WTC11 (cell line): Measurements from ENCODE around the gene KCNJ14. TPM values are rescaled to one million over a fixed set of nuclear protein-coding genes. Genes with fewer than 3 reads are reported as not detected.

Experiments used
- ATAC-seq: fragments of 200-7000 bp; cut with Tn5 transposase; 2 replicates; pipeline ENCODE4 v1.10.0; 2021; ENCODE audit warnings: mild to moderate bottlenecking, moderate library complexity
- CTCF ChIA-PET: fragments of 300-600 bp; sonication (Branson Sonifier 250); formaldehyde crosslinking; loops from one replicate; lab custom pipeline; 2021; ENCODE audit warnings: antibody characterized with exemption; lab: Charles Lee
- POLR2A ChIA-PET: fragments of 350-600 bp; sonication (Branson Sonifier 250); formaldehyde crosslinking; loops from one replicate; lab custom pipeline; 2021; ENCODE audit warnings: antibody characterized with exemption; lab: Charles Lee
- DNase-seq: peaks from one replicate; pipeline ENCODE4 v3.0.0; 2021; ENCODE audit warnings: low spot score
- H3K27ac Mint-ChIP-seq: 2 replicates; pipeline ENCODE4 v1.8.0; 2021; ENCODE audit warnings: mixed read lengths
- H3K27me3 Mint-ChIP-seq: 2 replicates; pipeline ENCODE4 v1.8.0; 2021; ENCODE audit warnings: low read depth, mild to moderate bottlenecking, moderate library complexity, mixed read lengths
- H3K36me3 Mint-ChIP-seq: 2 replicates; pipeline ENCODE4 v1.8.0; 2021; ENCODE audit warnings: mixed read lengths
- H3K4me1 Mint-ChIP-seq: 2 replicates; pipeline ENCODE4 v1.8.0; 2022; ENCODE audit warnings: mixed read lengths
- H3K4me3 Mint-ChIP-seq: 2 replicates; pipeline ENCODE4 v1.8.0; 2021; ENCODE audit warnings: mild to moderate bottlenecking, moderate library complexity, mixed read lengths
- H3K9me3 Mint-ChIP-seq: 2 replicates; pipeline ENCODE4 v1.8.0; 2021; ENCODE audit warnings: mixed read lengths
- CREM ChIP-seq: sonication (generic); formaldehyde crosslinking; IDR thresholded peaks from 2 replicates; pipeline ENCODE4 v1.8.1; 2022; ENCODE audit warnings: mild to moderate bottlenecking, missing genetic modification reagents, moderate library complexity
- ELF4 ChIP-seq: sonication (generic); formaldehyde crosslinking; IDR thresholded peaks from 2 replicates; pipeline ENCODE4 v1.8.1; 2022; ENCODE audit warnings: low read depth, mild to moderate bottlenecking, moderate library complexity, missing genetic modification reagents
- FOXJ3 ChIP-seq: sonication (generic); formaldehyde crosslinking; IDR thresholded peaks from 2 replicates; pipeline ENCODE4 v1.9.0; 2021; ENCODE audit warnings: missing genetic modification reagents, mild to moderate bottlenecking, borderline replicate concordance
- GABPB1 ChIP-seq: sonication (generic); formaldehyde crosslinking; IDR thresholded peaks from 2 replicates; pipeline ENCODE4 v1.8.1; 2023; ENCODE audit warnings: mild to moderate bottlenecking, missing genetic modification reagents
- JAZF1 ChIP-seq: fragments of 250-450 bp; sonication (Bioruptor Pico); IDR thresholded peaks from 2 replicates; pipeline ENCODE4 v1.9.0; 2021; ENCODE audit warnings: moderate library complexity, mild to moderate bottlenecking, inconsistent platforms
- MXD4 ChIP-seq: fragments of 250-450 bp; sonication (Bioruptor Pico); IDR thresholded peaks from 2 replicates; pipeline ENCODE4 v1.8.0; 2021; ENCODE audit warnings: mild to moderate bottlenecking, moderate library complexity, borderline replicate concordance
- NFATC4 ChIP-seq: fragments of 250-450 bp; sonication (Bioruptor Pico); IDR thresholded peaks from 2 replicates; pipeline ENCODE4 v1.9.0; 2021; ENCODE audit warnings: mild to moderate bottlenecking
- TEAD4 ChIP-seq: sonication (generic); formaldehyde crosslinking; IDR thresholded peaks from 2 replicates; pipeline ENCODE4 v1.8.0; 2022; ENCODE audit warnings: mild to moderate bottlenecking, missing genetic modification reagents
- ZNF671 ChIP-seq: fragments of 250-450 bp; sonication (Bioruptor Pico); IDR thresholded peaks from 2 replicates; pipeline ENCODE4 v1.8.0; 2021; ENCODE audit warnings: mild to moderate bottlenecking
- total RNA-seq: library from RNA; stranded (reverse); gene quantifications from 3 replicates; pipeline ENCODE4 v1.2.3, GENCODE V29; 2021
- TF ChIP-seq, protein P1 (sequence below): sonication (generic); formaldehyde crosslinking; conservative IDR thresholded peaks from 2 replicates; pipeline ENCODE4 v1.8.1; 2023; ENCODE audit warnings: mild to moderate bottlenecking, low read depth, missing genetic modification reagents, moderate library complexity
- TF ChIP-seq, protein P2 (sequence below): sonication (generic); formaldehyde crosslinking; IDR thresholded peaks from 2 replicates; pipeline ENCODE4 v1.8.1; 2023; ENCODE audit warnings: mild to moderate bottlenecking, missing genetic modification reagents
- TF ChIP-seq, protein P3 (sequence below): sonication (generic); formaldehyde crosslinking; IDR thresholded peaks from 2 replicates; pipeline ENCODE4 v1.8.1; 2022; ENCODE audit warnings: missing genetic modification reagents, borderline replicate concordance
- TF ChIP-seq, protein P4 (sequence below): sonication (generic); formaldehyde crosslinking; IDR thresholded peaks from 2 replicates; pipeline ENCODE4 v1.8.0; 2022; ENCODE audit warnings: mild to moderate bottlenecking, missing genetic modification reagents
- TF ChIP-seq, protein P5 (sequence below): sonication (generic); formaldehyde crosslinking; IDR thresholded peaks from 2 replicates; pipeline ENCODE4 v1.8.1; 2023; ENCODE audit warnings: mild to moderate bottlenecking, missing genetic modification reagents, moderate library complexity
- TF ChIP-seq, protein P6 (sequence below): sonication (generic); formaldehyde crosslinking; IDR thresholded peaks from 2 replicates; pipeline ENCODE4 v1.8.0; 2022; ENCODE audit warnings: mild to moderate bottlenecking, missing genetic modification reagents
- TF ChIP-seq, protein P7 (sequence below): sonication (generic); formaldehyde crosslinking; IDR thresholded peaks from 2 replicates; pipeline ENCODE4 v1.8.1; 2023; ENCODE audit warnings: mild to moderate bottlenecking, moderate library complexity, missing genetic modification reagents
- TF ChIP-seq, protein P8 (sequence below): sonication (generic); formaldehyde crosslinking; IDR thresholded peaks from 2 replicates; pipeline ENCODE4 v1.8.1; 2023; ENCODE audit warnings: mild to moderate bottlenecking, missing genetic modification reagents
- TF ChIP-seq, protein P9 (sequence below): fragments of 250-450 bp; sonication (Bioruptor Pico); IDR thresholded peaks from 2 replicates; pipeline ENCODE4 v1.9.0; 2021; ENCODE audit warnings: mild to moderate bottlenecking
- TF ChIP-seq, protein P10 (sequence below): fragments of 250-450 bp; sonication (Bioruptor Pico); IDR thresholded peaks from 2 replicates; pipeline ENCODE4 v1.9.0; 2021; ENCODE audit warnings: moderate library complexity, mild to moderate bottlenecking, inconsistent platforms, borderline replicate concordance

Gene KCNJ14
- total RNA-seq, 1 experiment from 2014 or later, result 1.4 TPM

DNA sequence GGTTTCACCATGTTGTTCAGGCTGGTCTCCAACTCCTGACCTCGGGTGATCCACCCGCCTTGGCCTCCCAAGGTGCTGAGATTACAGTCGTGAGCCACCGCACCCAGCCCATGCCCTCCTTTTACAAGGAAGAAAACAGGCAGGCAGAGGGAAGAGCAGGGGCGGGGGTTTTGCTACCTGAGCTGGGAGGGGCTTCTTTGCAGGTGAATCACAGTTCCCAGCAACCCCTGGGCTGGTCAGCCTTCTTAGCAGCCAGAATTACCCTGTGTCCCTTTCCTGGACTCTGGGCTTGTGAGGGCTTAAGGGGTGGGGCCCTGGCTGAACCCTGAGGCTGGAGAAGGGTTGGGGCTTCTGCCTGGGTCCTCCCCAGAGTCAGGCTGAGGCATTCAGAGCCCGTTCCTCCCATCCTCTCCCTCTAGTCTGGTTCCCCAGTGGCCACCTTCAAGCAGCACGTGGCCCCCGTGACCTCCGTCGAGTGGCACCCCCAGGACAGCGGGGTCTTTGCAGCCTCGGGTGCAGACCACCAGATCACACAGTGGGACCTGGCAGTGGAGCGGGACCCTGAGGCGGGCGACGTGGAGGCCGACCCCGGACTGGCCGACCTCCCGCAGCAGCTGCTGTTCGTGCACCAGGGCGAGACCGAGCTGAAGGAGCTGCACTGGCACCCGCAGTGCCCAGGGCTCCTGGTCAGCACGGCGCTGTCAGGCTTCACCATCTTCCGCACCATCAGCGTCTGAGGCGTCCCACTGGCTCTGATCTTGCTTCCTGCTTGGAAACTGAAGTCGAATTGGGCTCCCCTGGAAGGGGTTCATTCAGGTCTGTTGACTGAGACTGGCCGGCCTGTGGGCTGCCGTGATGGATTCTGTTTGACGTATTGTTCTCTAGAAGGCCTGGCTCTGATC lies 2.8 kb upstream of the KCNJ14 start (continued):
- no peak for TF ChIP-seq TEAD4
- no peak for TF ChIP-seq ELF4 (CRISPR knock-in tag)

DNA sequence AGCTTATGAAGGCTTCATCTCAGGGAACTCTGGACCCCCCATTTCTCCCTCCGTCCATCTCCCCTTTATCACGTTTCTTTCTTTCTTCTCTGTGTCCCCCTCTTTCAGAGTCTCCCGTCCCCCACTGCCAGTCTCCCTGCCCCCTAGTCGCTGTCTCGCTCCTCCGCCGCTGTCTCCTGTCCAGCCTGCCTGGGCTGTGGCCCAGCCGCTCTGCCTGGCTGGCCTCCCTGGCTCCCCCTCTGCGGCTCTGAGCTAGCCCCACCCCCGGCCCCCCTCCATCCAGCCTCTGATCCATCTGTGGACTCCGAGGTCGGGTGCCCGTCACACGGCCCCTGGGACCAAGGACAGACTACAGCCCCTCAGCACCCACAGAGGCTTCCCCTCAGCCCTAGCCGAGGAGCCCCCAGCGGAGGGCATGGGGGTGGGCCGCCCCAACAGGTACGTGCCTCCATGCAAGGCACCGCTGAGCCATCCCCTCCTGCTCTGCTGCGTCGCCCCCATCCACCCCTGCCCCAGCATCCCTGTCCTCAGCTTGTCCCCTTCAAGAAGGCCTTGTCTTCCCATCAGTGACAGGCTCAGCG lies 1.1 kb upstream of the KCNJ14 start:
- Mint-ChIP-seq H3K27ac (no peak overlapping the region), H3K4me1 (no peaks in the 10 kb centered on the region), H3K9me3 (no peaks in the 10 kb centered on the region), H3K27me3 (no peaks in the 10 kb centered on the region), H3K4me3 (no peak overlapping the region), H3K36me3 (peaks cover 51% of the 10 kb centered on the region)
- ATAC-seq (no peak), DNase-seq (no peak)
- CTCF ChIA-PET, result no interaction called here
- POLR2A ChIA-PET, result no interaction called here
- TF ChIP-seq, protein P1, sequence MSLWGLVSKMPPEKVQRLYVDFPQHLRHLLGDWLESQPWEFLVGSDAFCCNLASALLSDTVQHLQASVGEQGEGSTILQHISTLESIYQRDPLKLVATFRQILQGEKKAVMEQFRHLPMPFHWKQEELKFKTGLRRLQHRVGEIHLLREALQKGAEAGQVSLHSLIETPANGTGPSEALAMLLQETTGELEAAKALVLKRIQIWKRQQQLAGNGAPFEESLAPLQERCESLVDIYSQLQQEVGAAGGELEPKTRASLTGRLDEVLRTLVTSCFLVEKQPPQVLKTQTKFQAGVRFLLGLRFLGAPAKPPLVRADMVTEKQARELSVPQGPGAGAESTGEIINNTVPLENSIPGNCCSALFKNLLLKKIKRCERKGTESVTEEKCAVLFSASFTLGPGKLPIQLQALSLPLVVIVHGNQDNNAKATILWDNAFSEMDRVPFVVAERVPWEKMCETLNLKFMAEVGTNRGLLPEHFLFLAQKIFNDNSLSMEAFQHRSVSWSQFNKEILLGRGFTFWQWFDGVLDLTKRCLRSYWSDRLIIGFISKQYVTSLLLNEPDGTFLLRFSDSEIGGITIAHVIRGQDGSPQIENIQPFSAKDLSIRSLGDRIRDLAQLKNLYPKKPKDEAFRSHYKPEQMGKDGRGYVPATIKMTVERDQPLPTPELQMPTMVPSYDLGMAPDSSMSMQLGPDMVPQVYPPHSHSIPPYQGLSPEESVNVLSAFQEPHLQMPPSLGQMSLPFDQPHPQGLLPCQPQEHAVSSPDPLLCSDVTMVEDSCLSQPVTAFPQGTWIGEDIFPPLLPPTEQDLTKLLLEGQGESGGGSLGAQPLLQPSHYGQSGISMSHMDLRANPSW (CRISPR knock-in tag), result no peak
- TF ChIP-seq JAZF1 (CRISPR knock-in tag), result no peak
- TF ChIP-seq, protein P2, sequence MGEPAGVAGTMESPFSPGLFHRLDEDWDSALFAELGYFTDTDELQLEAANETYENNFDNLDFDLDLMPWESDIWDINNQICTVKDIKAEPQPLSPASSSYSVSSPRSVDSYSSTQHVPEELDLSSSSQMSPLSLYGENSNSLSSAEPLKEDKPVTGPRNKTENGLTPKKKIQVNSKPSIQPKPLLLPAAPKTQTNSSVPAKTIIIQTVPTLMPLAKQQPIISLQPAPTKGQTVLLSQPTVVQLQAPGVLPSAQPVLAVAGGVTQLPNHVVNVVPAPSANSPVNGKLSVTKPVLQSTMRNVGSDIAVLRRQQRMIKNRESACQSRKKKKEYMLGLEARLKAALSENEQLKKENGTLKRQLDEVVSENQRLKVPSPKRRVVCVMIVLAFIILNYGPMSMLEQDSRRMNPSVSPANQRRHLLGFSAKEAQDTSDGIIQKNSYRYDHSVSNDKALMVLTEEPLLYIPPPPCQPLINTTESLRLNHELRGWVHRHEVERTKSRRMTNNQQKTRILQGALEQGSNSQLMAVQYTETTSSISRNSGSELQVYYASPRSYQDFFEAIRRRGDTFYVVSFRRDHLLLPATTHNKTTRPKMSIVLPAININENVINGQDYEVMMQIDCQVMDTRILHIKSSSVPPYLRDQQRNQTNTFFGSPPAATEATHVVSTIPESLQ (CRISPR knock-in tag), result no peak
- no peak for TF ChIP-seq GABPB1 (CRISPR knock-in tag)
- TF ChIP-seq, protein P3, sequence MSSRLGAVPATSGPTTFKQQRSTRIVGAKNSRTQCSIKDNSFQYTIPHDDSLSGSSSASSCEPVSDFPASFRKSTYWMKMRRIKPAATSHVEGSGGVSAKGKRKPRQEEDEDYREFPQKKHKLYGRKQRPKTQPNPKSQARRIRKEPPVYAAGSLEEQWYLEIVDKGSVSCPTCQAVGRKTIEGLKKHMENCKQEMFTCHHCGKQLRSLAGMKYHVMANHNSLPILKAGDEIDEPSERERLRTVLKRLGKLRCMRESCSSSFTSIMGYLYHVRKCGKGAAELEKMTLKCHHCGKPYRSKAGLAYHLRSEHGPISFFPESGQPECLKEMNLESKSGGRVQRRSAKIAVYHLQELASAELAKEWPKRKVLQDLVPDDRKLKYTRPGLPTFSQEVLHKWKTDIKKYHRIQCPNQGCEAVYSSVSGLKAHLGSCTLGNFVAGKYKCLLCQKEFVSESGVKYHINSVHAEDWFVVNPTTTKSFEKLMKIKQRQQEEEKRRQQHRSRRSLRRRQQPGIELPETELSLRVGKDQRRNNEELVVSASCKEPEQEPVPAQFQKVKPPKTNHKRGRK (CRISPR knock-in tag), result no peak
- TF ChIP-seq, protein P4, sequence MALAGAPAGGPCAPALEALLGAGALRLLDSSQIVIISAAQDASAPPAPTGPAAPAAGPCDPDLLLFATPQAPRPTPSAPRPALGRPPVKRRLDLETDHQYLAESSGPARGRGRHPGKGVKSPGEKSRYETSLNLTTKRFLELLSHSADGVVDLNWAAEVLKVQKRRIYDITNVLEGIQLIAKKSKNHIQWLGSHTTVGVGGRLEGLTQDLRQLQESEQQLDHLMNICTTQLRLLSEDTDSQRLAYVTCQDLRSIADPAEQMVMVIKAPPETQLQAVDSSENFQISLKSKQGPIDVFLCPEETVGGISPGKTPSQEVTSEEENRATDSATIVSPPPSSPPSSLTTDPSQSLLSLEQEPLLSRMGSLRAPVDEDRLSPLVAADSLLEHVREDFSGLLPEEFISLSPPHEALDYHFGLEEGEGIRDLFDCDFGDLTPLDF (CRISPR knock-in tag), result no peak
- no peak for TF ChIP-seq NFATC4 (CRISPR knock-in tag)
- TF ChIP-seq, protein P5, sequence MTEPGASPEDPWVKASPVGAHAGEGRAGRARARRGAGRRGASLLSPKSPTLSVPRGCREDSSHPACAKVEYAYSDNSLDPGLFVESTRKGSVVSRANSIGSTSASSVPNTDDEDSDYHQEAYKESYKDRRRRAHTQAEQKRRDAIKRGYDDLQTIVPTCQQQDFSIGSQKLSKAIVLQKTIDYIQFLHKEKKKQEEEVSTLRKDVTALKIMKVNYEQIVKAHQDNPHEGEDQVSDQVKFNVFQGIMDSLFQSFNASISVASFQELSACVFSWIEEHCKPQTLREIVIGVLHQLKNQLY (CRISPR knock-in tag), result no peak
- TF ChIP-seq, protein P6, sequence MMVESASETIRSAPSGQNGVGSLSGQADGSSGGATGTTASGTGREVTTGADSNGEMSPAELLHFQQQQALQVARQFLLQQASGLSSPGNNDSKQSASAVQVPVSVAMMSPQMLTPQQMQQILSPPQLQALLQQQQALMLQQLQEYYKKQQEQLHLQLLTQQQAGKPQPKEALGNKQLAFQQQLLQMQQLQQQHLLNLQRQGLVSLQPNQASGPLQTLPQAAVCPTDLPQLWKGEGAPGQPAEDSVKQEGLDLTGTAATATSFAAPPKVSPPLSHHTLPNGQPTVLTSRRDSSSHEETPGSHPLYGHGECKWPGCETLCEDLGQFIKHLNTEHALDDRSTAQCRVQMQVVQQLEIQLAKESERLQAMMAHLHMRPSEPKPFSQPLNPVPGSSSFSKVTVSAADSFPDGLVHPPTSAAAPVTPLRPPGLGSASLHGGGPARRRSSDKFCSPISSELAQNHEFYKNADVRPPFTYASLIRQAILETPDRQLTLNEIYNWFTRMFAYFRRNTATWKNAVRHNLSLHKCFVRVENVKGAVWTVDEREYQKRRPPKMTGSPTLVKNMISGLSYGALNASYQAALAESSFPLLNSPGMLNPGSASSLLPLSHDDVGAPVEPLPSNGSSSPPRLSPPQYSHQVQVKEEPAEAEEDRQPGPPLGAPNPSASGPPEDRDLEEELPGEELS, result no peak
- TF ChIP-seq, protein P7, sequence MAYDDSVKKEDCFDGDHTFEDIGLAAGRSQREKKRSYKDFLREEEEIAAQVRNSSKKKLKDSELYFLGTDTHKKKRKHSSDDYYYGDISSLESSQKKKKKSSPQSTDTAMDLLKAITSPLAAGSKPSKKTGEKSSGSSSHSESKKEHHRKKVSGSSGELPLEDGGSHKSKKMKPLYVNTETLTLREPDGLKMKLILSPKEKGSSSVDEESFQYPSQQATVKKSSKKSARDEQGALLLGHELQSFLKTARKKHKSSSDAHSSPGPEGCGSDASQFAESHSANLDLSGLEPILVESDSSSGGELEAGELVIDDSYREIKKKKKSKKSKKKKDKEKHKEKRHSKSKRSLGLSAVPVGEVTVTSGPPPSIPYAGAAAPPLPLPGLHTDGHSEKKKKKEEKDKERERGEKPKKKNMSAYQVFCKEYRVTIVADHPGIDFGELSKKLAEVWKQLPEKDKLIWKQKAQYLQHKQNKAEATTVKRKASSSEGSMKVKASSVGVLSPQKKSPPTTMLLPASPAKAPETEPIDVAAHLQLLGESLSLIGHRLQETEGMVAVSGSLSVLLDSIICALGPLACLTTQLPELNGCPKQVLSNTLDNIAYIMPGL, result no peak
- no peak for TF ChIP-seq CREM
- TF ChIP-seq, protein P8, sequence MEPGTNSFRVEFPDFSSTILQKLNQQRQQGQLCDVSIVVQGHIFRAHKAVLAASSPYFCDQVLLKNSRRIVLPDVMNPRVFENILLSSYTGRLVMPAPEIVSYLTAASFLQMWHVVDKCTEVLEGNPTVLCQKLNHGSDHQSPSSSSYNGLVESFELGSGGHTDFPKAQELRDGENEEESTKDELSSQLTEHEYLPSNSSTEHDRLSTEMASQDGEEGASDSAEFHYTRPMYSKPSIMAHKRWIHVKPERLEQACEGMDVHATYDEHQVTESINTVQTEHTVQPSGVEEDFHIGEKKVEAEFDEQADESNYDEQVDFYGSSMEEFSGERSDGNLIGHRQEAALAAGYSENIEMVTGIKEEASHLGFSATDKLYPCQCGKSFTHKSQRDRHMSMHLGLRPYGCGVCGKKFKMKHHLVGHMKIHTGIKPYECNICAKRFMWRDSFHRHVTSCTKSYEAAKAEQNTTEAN (CRISPR knock-in tag), result no peak
- TF ChIP-seq ZNF671, result no peak
- TF ChIP-seq MXD4 (CRISPR knock-in tag), result no peak
- TF ChIP-seq, protein P9, sequence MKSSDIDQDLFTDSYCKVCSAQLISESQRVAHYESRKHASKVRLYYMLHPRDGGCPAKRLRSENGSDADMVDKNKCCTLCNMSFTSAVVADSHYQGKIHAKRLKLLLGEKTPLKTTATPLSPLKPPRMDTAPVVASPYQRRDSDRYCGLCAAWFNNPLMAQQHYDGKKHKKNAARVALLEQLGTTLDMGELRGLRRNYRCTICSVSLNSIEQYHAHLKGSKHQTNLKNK, result no peak
- TF ChIP-seq FOXJ3 (CRISPR knock-in tag), result no peak
- TF ChIP-seq, protein P10, sequence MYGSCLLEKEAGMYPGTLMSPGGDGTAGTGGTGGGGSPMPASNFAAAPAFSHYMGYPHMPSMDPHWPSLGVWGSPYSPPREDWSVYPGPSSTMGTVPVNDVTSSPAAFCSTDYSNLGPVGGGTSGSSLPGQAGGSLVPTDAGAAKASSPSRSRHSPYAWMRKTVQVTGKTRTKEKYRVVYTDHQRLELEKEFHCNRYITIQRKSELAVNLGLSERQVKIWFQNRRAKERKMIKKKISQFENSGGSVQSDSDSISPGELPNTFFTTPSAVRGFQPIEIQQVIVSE (CRISPR knock-in tag), result no peak
